ENCODE measurements around the gene IL17RE. TPM values are rescaled to one million over a fixed set of nuclear protein-coding genes. Genes with fewer than 3 reads are reported as not detected.
"Not testable (repeated sequence)": the region's sequence is repeated elsewhere in the genome, so short reads cannot be mapped to it uniquely, and the experiment has no call there.

Gene IL17RE
- total and polyA plus RNA-seq, 9 of the 15 experiments (the other 6 are each of a cell fraction or from before 2014, with no cell fraction given) = 0.32 to 1.9 (median 0.51) TPM; not detected in 4

DNA sequence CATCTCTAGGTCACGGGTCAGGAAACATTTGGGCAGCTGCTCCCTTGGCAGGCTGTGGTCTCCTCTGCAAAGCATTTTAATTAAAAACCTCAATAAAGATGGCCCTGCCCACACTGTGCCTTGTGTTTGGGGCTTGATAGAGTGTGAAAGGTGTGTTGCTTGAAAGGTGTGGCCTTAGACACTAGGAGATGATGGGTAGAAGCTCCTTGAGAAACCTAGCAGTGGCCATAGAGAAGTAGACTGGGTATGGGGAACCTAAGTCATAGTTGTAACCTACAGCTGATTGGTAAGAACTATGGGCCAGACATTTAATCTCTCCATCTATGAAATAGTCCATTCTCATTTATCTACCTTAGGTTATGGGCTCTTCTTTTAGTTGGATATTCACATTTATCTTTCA lies 8.9 kb upstream of the IL17RE start:
- 91% methylated on average over 1 of the region's 1 CpG for WGBS (ENCODE audit: insufficient coverage, low coverage, missing lambda C conversion rate)
- no peaks in the 10 kb centered on the region for H3K9me3 ChIP-seq (replicated peaks; ENCODE audit: control insufficient read depth, insufficient read depth, low read depth, low read length)
- FAIRE-seq (no peak), ATAC-seq (no peak), DNase-seq (ENCODE audit: extremely low read depth in 1 of 4, low spot score in 3 of 4) (no peak)
- no peaks in the 10 kb centered on the region for H3K27me3 ChIP-seq (ENCODE audit: control insufficient read depth in 2 of 2, insufficient read depth in 2 of 2, low read length in 2 of 2)
- no peak overlapping the region for H2AFZ ChIP-seq (ENCODE audit: low read depth, low read length)
- peaks cover 32% of the 10 kb centered on the region for H3K36me3 ChIP-seq (ENCODE audit: control insufficient read depth, insufficient read depth, low read length)
- H3K4me3 ChIP-seq = no peak overlapping the region
- CTCF ChIA-PET (ENCODE audit: low intra/inter-chr PET ratio) = no interaction called here
- no peak overlapping the region for H3K4me2 ChIP-seq (ENCODE audit: insufficient read depth, low read length)
- POLR2A ChIA-PET = interaction anchor here (0.8 to 3.3 kb wide), 8 partner anchors 11 to 248 kb away, joined by 3 to 29 read pairs (median 4); partner anchors contain the start of genes ARPC4, CIDEC, IL17RE and VHL
- peaks cover 32 to 34% of the 10 kb centered on the region in 2 experiments for H3K4me1 ChIP-seq (replicated peaks in 1 of 2; ENCODE audit: control insufficient read depth in 2 of 2, insufficient read depth in 2 of 2, low read length in 2 of 2)
- H3K79me2 ChIP-seq (ENCODE audit: control insufficient read depth, insufficient read depth, low read length) = peaks cover 38% of the 10 kb centered on the region
- in situ Hi-C loops (cut with MboI) = no loop called here
- no peak overlapping the region for H3K27ac ChIP-seq (ENCODE audit: extremely low read depth, low read depth, low read length)
- H4K20me1 ChIP-seq (replicated peaks; ENCODE audit: control insufficient read depth, insufficient read depth, low read length) = no peaks in the 10 kb centered on the region
- H3K9ac ChIP-seq (ENCODE audit: insufficient read depth in 1 of 2, low read depth in 2 of 2, low read length in 2 of 2) = no peak overlapping the region
- no TSS peak for BruUV-seq (replicated peaks)
- intact Hi-C loops (cut with micrococcal nuclease) = no loop called here
- peaks cover 7% of the 10 kb centered on the region for H3K9me1 ChIP-seq (ENCODE audit: control insufficient read depth, insufficient read depth, low read length)
- TF ChIP-seq POLR2AphosphoS5 (IDR thresholded peaks at IDR 0.05; ENCODE audit: control insufficient read depth, insufficient read depth, low read depth, low read length) = peak; percentile 59; the same call in 1 of the 2 replicates
- TF ChIP-seq CHD4 (IDR thresholded peaks at IDR 0.05; ENCODE audit: insufficient read depth, insufficient replicate concordance, low read depth, low read length, poor library complexity, severe bottlenecking) = no peak
- 0 out of 2 replicates have a peak, but pooled peaks have one; percentile 12 for TF ChIP-seq PML (IDR thresholded peaks at IDR 0.05; ENCODE audit: low read length)

- peaks cover 34 to 36% of the 10 kb centered on the region in 2 experiments for H3K4me1 ChIP-seq (replicated peaks in 1 of 2; ENCODE audit: control insufficient read depth in 2 of 2, insufficient read depth in 2 of 2, low read length in 2 of 2)
- H2AFZ ChIP-seq (ENCODE audit: low read depth, low read length); CTCF ChIA-PET (ENCODE audit: low intra/inter-chr PET ratio); H3K27ac ChIP-seq (ENCODE audit: extremely low read depth, low read depth, low read length); in situ Hi-C loops (cut with MboI); H3K4me3 ChIP-seq; H3K27me3 ChIP-seq (ENCODE audit: control insufficient read depth in 2 of 2, insufficient read depth in 2 of 2, low read length in 2 of 2); DNase-seq (ENCODE audit: extremely low read depth in 1 of 4, low spot score in 3 of 4); intact Hi-C loops (cut with micrococcal nuclease); H4K20me1 ChIP-seq (replicated peaks; ENCODE audit: control insufficient read depth, insufficient read depth, low read length); H3K9me1 ChIP-seq (ENCODE audit: control insufficient read depth, insufficient read depth, low read length); H3K4me2 ChIP-seq (ENCODE audit: insufficient read depth, low read length); H3K9me3 ChIP-seq (replicated peaks; ENCODE audit: control insufficient read depth, insufficient read depth, low read depth, low read length); BruUV-seq (replicated peaks); ATAC-seq; FAIRE-seq; H3K9ac ChIP-seq (ENCODE audit: insufficient read depth in 1 of 2, low read depth in 2 of 2, low read length in 2 of 2): not testable (repeated sequence)
- WGBS (ENCODE audit: insufficient coverage, low coverage, missing lambda C conversion rate) = 70% methylated on average over 3 of the region's 3 CpGs
- H3K79me2 ChIP-seq (ENCODE audit: control insufficient read depth, insufficient read depth, low read length) = peaks cover 34% of the 10 kb centered on the region
- H3K36me3 ChIP-seq (ENCODE audit: control insufficient read depth, insufficient read depth, low read length) = peaks cover 32% of the 10 kb centered on the region
- TF ChIP-seq ZNF121 (CRISPR knock-in tag; conservative IDR thresholded peaks at IDR 0.05) = peak; percentile 66
- 0 out of 2 replicates have a peak, but pooled peaks have one; percentile 37 for TF ChIP-seq ILF3 (IDR thresholded peaks at IDR 0.05; ENCODE audit: borderline replicate concordance)
- POLR2A ChIA-PET = interaction anchor here (1.6 to 3.3 kb wide), 2 partner anchors 9 to 11 kb away, joined by 5 to 29 read pairs; partner anchors contain the start of gene IL17RE
Observed at GRCh38 chr3:9895715-9896114, 6.9 kb upstream of the IL17RE start.

Measured in K562 (cell line).